Right atrium auricular region (tissue), 2 donors: Measurements from ENCODE around the gene LMBR1. TPM values are rescaled to one million over a fixed set of nuclear protein-coding genes. Genes with fewer than 3 reads are reported as not detected.

Experiments used
- DNase-seq: peaks from one replicate; pipeline ENCODE4 v3.0.0-alpha.2; 2019; ENCODE audit warnings: low spot score
- H3K27ac ChIP-seq, 2 donors: fragments of 200-600 bp; sonication (generic); 1 replicate in 1 of 2; 2 replicates in 1 of 2; pipeline ENCODE4 v1.5.1; 2016 to 2019
- H3K27me3 ChIP-seq, 2 donors: fragments of 200-600 bp; sonication (generic); one replicate each; pipeline versions ENCODE4 v1.5.1 to v1.6.0; 2017 to 2019
- H3K36me3 ChIP-seq: fragments of 200-600 bp; sonication (generic); one replicate; pipeline ENCODE4 v1.5.1; 2016
- H3K4me1 ChIP-seq, 2 donors: fragments of 200-600 bp; sonication (generic); one replicate each; pipeline versions ENCODE4 v1.5.1 to v1.6.0; 2017 to 2019
- H3K4me3 ChIP-seq, 2 donors: fragments of 200-600 bp; sonication (generic); 1 replicate in 1 of 2; 2 replicates in 1 of 2; pipeline ENCODE4 v1.5.1; 2017 to 2019; ENCODE audit warnings: mild to moderate bottlenecking in 1 of 2, moderate library complexity in 1 of 2
- H3K9me3 ChIP-seq, 2 donors: fragments of 200-600 bp; sonication (generic); one replicate each; pipeline ENCODE4 v1.5.1; 2019
- total RNA-seq, 2 donors: library from RNA; depleted of rRNA; stranded (reverse); fragments of >200 nt; gene quantifications; one replicate each; pipeline ENCODE4 v1.1.0, GENCODE V29; 2016
- TF ChIP-seq, protein P1 (sequence below), 2 donors: fragments of 200-600 bp; sonication (generic); IDR thresholded peaks; one replicate each; pipeline ENCODE4 v1.5.1; 2019; ENCODE audit warnings: antibody characterized with exemption in 2 of 2

LMBR1 gene
- total RNA-seq, 2 donors from 2014 or later: 32.4 to 33.7 TPM

DNA sequence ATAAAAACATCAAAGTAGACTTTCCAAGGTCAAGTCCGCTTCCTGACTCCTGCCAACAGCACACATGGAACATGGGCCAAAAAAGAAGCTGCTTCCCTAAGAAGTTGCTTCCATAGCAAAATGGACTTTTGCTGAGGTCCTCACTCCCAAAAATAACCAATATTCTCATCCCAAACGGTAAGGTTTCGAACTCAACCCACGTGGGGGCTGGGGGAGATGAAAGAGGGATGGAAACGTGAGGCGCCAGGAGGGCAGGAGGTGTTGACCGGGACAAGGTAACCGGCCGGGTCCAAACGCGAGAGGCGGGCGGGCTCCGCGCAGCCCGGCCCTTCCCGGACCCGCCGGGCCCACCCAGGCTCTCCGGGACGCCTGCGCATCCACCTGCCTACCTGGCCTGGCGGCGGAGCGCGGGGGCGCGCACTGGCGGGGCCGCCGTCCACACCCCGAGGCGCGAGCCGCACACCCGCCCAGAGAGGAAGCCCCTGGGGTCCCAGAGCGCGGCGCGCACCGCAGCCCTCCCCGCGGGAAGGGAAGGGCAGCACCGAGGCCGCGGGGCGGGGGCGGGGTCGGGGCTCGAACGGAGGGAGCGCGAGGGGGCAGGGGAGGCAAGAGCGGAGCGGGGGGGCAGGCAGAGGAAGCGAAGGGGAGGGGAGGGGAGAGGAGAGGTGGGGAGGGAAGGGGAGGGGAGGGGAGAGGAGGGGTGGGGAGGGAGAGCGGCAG lies 742 bp downstream of the LMBR1 start:
- Histone ChIP-seq H3K4me3 (peak overlapping the region; percentile 74 to 92), H3K36me3 (no peaks in the 10 kb centered on the region), H3K27me3 (no peaks in the 10 kb centered on the region), H3K4me1 (peaks cover 0 to 24% of the 10 kb centered on the region in 2 donors), H3K9me3 (no peaks in the 10 kb centered on the region), H3K27ac (peak overlapping the region; percentile 96 to 98)
- DNase-seq: no peak
- TF ChIP-seq, protein P1, sequence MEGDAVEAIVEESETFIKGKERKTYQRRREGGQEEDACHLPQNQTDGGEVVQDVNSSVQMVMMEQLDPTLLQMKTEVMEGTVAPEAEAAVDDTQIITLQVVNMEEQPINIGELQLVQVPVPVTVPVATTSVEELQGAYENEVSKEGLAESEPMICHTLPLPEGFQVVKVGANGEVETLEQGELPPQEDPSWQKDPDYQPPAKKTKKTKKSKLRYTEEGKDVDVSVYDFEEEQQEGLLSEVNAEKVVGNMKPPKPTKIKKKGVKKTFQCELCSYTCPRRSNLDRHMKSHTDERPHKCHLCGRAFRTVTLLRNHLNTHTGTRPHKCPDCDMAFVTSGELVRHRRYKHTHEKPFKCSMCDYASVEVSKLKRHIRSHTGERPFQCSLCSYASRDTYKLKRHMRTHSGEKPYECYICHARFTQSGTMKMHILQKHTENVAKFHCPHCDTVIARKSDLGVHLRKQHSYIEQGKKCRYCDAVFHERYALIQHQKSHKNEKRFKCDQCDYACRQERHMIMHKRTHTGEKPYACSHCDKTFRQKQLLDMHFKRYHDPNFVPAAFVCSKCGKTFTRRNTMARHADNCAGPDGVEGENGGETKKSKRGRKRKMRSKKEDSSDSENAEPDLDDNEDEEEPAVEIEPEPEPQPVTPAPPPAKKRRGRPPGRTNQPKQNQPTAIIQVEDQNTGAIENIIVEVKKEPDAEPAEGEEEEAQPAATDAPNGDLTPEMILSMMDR (IDR thresholded peaks at IDR 0.05): no peak

- H3K36me3 ChIP-seq: no peaks in the 10 kb centered on the region
- H3K4me3 ChIP-seq: no peak overlapping the region
- no peaks in the 10 kb centered on the region for H3K9me3 ChIP-seq
- no peaks in the 10 kb centered on the region for H3K27me3 ChIP-seq
- no peak overlapping the region for H3K27ac ChIP-seq
- TF ChIP-seq, protein P1 (IDR thresholded peaks at IDR 0.05): no peak
- peaks cover 0 to 29% of the 10 kb centered on the region in 2 donors for H3K4me1 ChIP-seq
- DNase-seq: no peak
Measured at GRCh38 chr7:156889746-156890145, 3.2 kb downstream of the LMBR1 start.

DNA sequence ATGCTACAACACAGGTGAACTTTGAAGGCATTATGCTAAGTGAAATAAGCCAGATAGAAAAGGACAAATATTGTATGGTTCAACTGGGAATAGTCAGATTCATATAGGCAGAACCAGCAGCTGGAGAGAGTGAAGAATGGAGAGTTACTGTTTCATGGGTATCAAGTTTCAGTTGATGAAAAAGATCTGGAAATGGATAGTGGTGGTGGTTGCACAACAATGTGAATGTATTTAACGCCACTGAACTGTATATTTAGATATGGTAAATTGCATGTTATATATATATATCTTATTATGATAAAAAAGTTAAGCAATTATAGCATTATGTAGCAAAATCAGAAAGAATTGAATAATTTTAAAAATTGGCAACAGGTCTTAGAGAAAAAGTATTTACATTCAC lies 3.9 kb downstream of the LMBR1 start:
- no peak for DNase-seq
- Histone ChIP-seq H3K4me3 (no peak overlapping the region), H3K27ac (no peak overlapping the region), H3K9me3 (no peaks in the 10 kb centered on the region), H3K27me3 (no peaks in the 10 kb centered on the region), H3K36me3 (no peaks in the 10 kb centered on the region), H3K4me1 (peaks cover 0 to 26% of the 10 kb centered on the region in 2 donors)
- TF ChIP-seq, protein P1 (IDR thresholded peaks at IDR 0.05): no peak

DNA sequence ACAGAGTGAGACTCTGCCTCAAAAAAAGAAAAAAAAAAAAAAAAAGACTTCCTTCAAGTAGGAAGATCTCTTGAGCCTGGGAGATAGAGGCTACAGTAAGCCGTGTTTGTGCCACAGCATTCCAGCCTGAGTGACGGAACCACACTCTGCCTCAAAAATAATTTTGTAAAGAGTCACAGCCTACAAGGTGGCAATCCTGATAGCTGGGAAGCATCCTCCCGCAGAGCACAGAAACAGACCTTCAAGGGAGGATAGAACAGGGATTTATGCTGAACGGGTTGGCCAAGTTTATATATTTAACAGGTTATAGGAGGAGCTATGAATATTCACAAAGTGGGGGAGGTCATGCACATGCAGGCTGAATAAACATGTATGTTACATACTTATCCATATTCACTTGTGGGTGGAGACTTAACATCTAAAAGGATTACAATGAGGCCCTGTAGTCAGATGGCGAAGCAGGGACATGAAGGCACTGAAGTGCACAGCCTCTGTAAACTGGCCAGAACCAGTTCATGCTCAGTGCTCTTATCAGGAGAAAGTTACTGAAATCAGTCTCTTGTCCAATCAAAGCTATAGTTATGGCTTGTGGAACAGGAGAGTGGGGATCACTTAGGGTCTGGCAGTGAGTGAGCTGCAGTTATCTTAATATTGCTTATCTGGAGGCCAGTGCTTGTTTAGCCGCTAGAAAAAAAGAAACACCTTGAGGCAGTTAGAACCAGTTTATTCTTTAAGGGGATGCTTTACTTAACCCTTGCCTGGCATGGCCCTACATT lies 6.8 kb downstream of the LMBR1 start:
- TF ChIP-seq, protein P1 (IDR thresholded peaks at IDR 0.05): no peak
- peaks cover 0 to 17% of the 10 kb centered on the region in 2 donors for H3K4me1 ChIP-seq
- no peaks in the 10 kb centered on the region for H3K27me3 ChIP-seq
- peaks cover 0 to 7% of the 10 kb centered on the region in 2 donors for H3K9me3 ChIP-seq
- no peak for DNase-seq
- H3K4me3 ChIP-seq: no peak overlapping the region
- peak overlapping the region; percentile 18 to 67 for H3K27ac ChIP-seq
- H3K36me3 ChIP-seq: no peaks in the 10 kb centered on the region

GRCh38 chr7:156881679-156882078 lies 11.3 kb downstream of the LMBR1 start:
- no peaks in the 10 kb centered on the region for H3K36me3 ChIP-seq
- no peak for DNase-seq
- TF ChIP-seq, protein P1 (IDR thresholded peaks at IDR 0.05): no peak
- H3K4me3 ChIP-seq: no peak overlapping the region
- peaks cover 0 to 16% of the 10 kb centered on the region in 2 donors for H3K4me1 ChIP-seq
- H3K27me3 ChIP-seq: no peaks in the 10 kb centered on the region
- H3K27ac ChIP-seq: no peak overlapping the region
- peaks cover 0 to 12% of the 10 kb centered on the region in 2 donors for H3K9me3 ChIP-seq
